Neuronal stem cell (in vitro differentiated cells): ENCODE measurements around the gene TNFAIP8.

ENCODE experiments used
- DNase-seq: peaks from one replicate; pipeline ENCODE4 v3.0.0-alpha.2; 2013; ENCODE audit warnings: low spot score
- H2AFZ ChIP-seq: one replicate; pipeline ENCODE4 v1.6.1; 2013; ENCODE audit warnings: mild to moderate bottlenecking, low read length, inconsistent platforms
- H2AK5ac ChIP-seq: 2 replicates; pipeline ENCODE4 v1.6.1; 2013; ENCODE audit warnings: low read depth, mild to moderate bottlenecking, inconsistent platforms, low read length, moderate library complexity, mixed read lengths
- H2BK120ac ChIP-seq: 2 replicates; pipeline ENCODE4 v1.6.1; 2013; ENCODE audit warnings: low read depth, mild to moderate bottlenecking, inconsistent platforms, low read length, moderate library complexity, mixed read lengths
- H2BK12ac ChIP-seq: one replicate; pipeline ENCODE4 v1.6.1; 2013; ENCODE audit warnings: low read length, inconsistent platforms
- H2BK15ac ChIP-seq: 2 replicates; pipeline ENCODE4 v1.6.1; 2013; ENCODE audit warnings: mild to moderate bottlenecking, low read length, inconsistent platforms, mixed read lengths
- H2BK5ac ChIP-seq: one replicate; pipeline ENCODE4 v1.6.1; 2013; ENCODE audit warnings: inconsistent platforms, mild to moderate bottlenecking, low read length, moderate library complexity
- H3K14ac ChIP-seq: one replicate; pipeline ENCODE4 v1.6.1; 2013; ENCODE audit warnings: low read length, inconsistent platforms
- H3K18ac ChIP-seq: 2 replicates; pipeline ENCODE4 v1.6.1; 2013; ENCODE audit warnings: low read length, inconsistent platforms
- H3K23ac ChIP-seq: 2 replicates; pipeline ENCODE4 v1.6.1; 2013; ENCODE audit warnings: low read depth, mild to moderate bottlenecking, mixed read lengths, low read length, inconsistent platforms; ENCODE audit not compliant: poor library complexity
- H3K27ac ChIP-seq: replicated peaks from 3 replicates; pipeline ENCODE4 v1.5.1; 2013; ENCODE audit warnings: low read length, inconsistent platforms
- H3K27me3 ChIP-seq, 3 experiments: 2 replicates each; pipeline ENCODE4 v1.6.1; 2013; ENCODE audit warnings: low read length in 3 of 3, mild to moderate bottlenecking in 2 of 3, inconsistent platforms in 1 of 3, low read depth in 1 of 3, mixed read lengths in 1 of 3, moderate library complexity in 1 of 3; ENCODE audit not compliant: control insufficient read depth in 3 of 3, insufficient read depth in 3 of 3
- H3K36me3 ChIP-seq, 2 donors: replicated peaks in 1 of 2; 2 replicates each; pipeline ENCODE4 v1.6.1; 2013; ENCODE audit warnings: low read length in 2 of 2; ENCODE audit not compliant: control insufficient read depth in 2 of 2, insufficient read depth in 2 of 2
- H3K4ac ChIP-seq: 2 replicates; pipeline ENCODE4 v1.6.1; 2013; ENCODE audit warnings: inconsistent platforms, mild to moderate bottlenecking, low read length, moderate library complexity
- H3K4me1 ChIP-seq, 2 donors: 1 replicate in 1 of 2; 2 replicates in 1 of 2; pipeline ENCODE4 v1.6.1; 2013; ENCODE audit warnings: low read length in 2 of 2, low read depth in 1 of 2; ENCODE audit not compliant: control insufficient read depth in 2 of 2, insufficient read depth in 1 of 2
- H3K4me2 ChIP-seq: one replicate; pipeline ENCODE4 v1.6.1; 2013; ENCODE audit warnings: mild to moderate bottlenecking, low read length, inconsistent platforms; ENCODE audit not compliant: insufficient read depth, poor library complexity, severe bottlenecking
- H3K4me3 ChIP-seq, 2 donors: 2 replicates each; pipeline ENCODE4 v1.5.1; 2013; ENCODE audit warnings: low read length in 2 of 2, mild to moderate bottlenecking in 2 of 2, inconsistent platforms in 1 of 2, moderate library complexity in 1 of 2
- H3K79me1 ChIP-seq: one replicate; pipeline ENCODE4 v1.6.1; 2013; ENCODE audit warnings: low read depth, mild to moderate bottlenecking, inconsistent platforms, low read length, moderate library complexity
- H3K9ac ChIP-seq: one replicate; pipeline ENCODE4 v1.6.1; 2013; ENCODE audit warnings: mild to moderate bottlenecking, low read depth, low read length, inconsistent platforms; ENCODE audit not compliant: poor library complexity
- H3K9me3 ChIP-seq, 2 donors: replicated peaks in 1 of 2; 2 replicates each; pipeline versions ENCODE3 to v1.6.1; 2013; ENCODE audit warnings: low read length in 2 of 2, mild to moderate bottlenecking in 2 of 2, inconsistent platforms in 1 of 2, low read depth in 1 of 2, mixed read lengths in 1 of 2, moderate library complexity in 1 of 2; ENCODE audit not compliant: control insufficient read depth in 2 of 2, insufficient read depth in 1 of 2
- H4K8ac ChIP-seq: one replicate; pipeline ENCODE4 v1.6.1; 2013; ENCODE audit warnings: low read depth, mild to moderate bottlenecking, inconsistent platforms, low read length, moderate library complexity
- H4K91ac ChIP-seq: one replicate; pipeline ENCODE4 v1.6.1; 2013; ENCODE audit warnings: low read length, low read depth, mild to moderate bottlenecking, inconsistent platforms; ENCODE audit not compliant: poor library complexity
- WGBS, 2 donors: extraction: QIAGEN DNeasy Blood & Tissue Kit; methylation state at CpG; one replicate each; pipeline ENCODE4 v1.1.7; 2013; ENCODE audit warnings: missing lambda C conversion rate in 2 of 2, mixed read lengths in 1 of 2; ENCODE audit not compliant: insufficient read length in 2 of 2, insufficient replicate concordance in 1 of 2; ENCODE audit errors: extremely low coverage in 2 of 2; 5-methylcytosine and 5-hydroxymethylcytosine counted together

Gene TNFAIP8

GRCh38 chr5:119398727-119399466 lies 43.1 kb downstream of the TNFAIP8 start:
- Histone ChIP-seq H3K23ac (no peak overlapping the region), H3K27me3 (no peaks in the 10 kb centered on the region), H4K8ac (no peak overlapping the region), H2BK15ac (no peak overlapping the region), H3K4me2 (no peak overlapping the region), H2AK5ac (no peak overlapping the region), H3K4me3 (no peak overlapping the region), H2BK12ac (no peak overlapping the region), H3K9ac (no peak overlapping the region), H3K4ac (no peak overlapping the region), H2BK5ac (no peak overlapping the region), H3K27ac (no peak overlapping the region), H3K18ac (no peak overlapping the region), H2BK120ac (no peak overlapping the region), H3K79me1 (no peaks in the 10 kb centered on the region), H4K91ac (no peak overlapping the region), H3K14ac (no peak overlapping the region), H2AFZ (no peak overlapping the region), H3K36me3 (peaks cover 0 to 3% of the 10 kb centered on the region in 2 donors), H3K4me1 (no peaks in the 10 kb centered on the region), H3K9me3 (no peaks in the 10 kb centered on the region)
- WGBS, 2 donors, result no CpG with 5 or more reads among the region's 12 CpGs
- no peak for DNase-seq

- Histone ChIP-seq H4K91ac (no peak overlapping the region), H3K4me1 (no peaks in the 10 kb centered on the region), H4K8ac (no peak overlapping the region), H2BK12ac (no peak overlapping the region), H2BK5ac (no peak overlapping the region), H3K36me3 (no peaks in the 10 kb centered on the region), H3K18ac (no peak overlapping the region), H3K23ac (no peak overlapping the region), H3K4me2 (no peak overlapping the region), H3K9ac (no peak overlapping the region), H3K9me3 (no peaks in the 10 kb centered on the region), H2AFZ (no peak overlapping the region), H3K4me3 (no peak overlapping the region), H3K27ac (no peak overlapping the region), H2BK120ac (no peak overlapping the region), H3K4ac (no peak overlapping the region), H3K27me3 (no peaks in the 10 kb centered on the region), H2AK5ac (no peak overlapping the region), H3K79me1 (no peaks in the 10 kb centered on the region), H3K14ac (no peak overlapping the region), H2BK15ac (no peak overlapping the region)
- WGBS, 2 donors, result no CpG with 5 or more reads among the region's 2 CpGs
- no peak for DNase-seq
Observed at GRCh38 chr5:119400245-119400644, 44.4 kb downstream of the TNFAIP8 start.

- peak overlapping the region; percentile 76 for H2AFZ ChIP-seq
- no peak overlapping the region for H3K27ac ChIP-seq
- no peak overlapping the region for H3K9ac ChIP-seq
- H4K8ac ChIP-seq, result no peak overlapping the region
- no peak overlapping the region for H2BK15ac ChIP-seq
- H3K79me1 ChIP-seq, result no peaks in the 10 kb centered on the region
- H2AK5ac ChIP-seq, result no peak overlapping the region
- H3K9me3 ChIP-seq, result no peaks in the 10 kb centered on the region
- no peak for DNase-seq
- no peak overlapping the region for H2BK5ac ChIP-seq
- H3K4me2 ChIP-seq, result no peak overlapping the region
- WGBS, 2 donors, result no CpG with 5 or more reads among the region's 1 CpG
- no peak overlapping the region for H2BK12ac ChIP-seq
- no peak overlapping the region for H3K23ac ChIP-seq
- no peaks in the 10 kb centered on the region for H3K27me3 ChIP-seq
- no peak overlapping the region for H3K18ac ChIP-seq
- no peak overlapping the region for H4K91ac ChIP-seq
- H2BK120ac ChIP-seq, result no peak overlapping the region
- no peaks in the 10 kb centered on the region for H3K36me3 ChIP-seq
- H3K14ac ChIP-seq, result no peak overlapping the region
- no peaks in the 10 kb centered on the region for H3K4me1 ChIP-seq
- no peak overlapping the region for H3K4me3 ChIP-seq
- no peak overlapping the region for H3K4ac ChIP-seq
Observed at GRCh38 chr5:119402081-119402480, 46.3 kb downstream of the TNFAIP8 start.

- no CpG with 5 or more reads among the region's 4 CpGs for WGBS, 2 donors
- H3K36me3 ChIP-seq, result no peaks in the 10 kb centered on the region
Observed at GRCh38 chr5:119402555-119402954, 46.7 kb downstream of the TNFAIP8 start.

More at GRCh38 chr5:119402555-119402954, 46.7 kb downstream of the TNFAIP8 start:
- no peak overlapping the region for H2BK5ac ChIP-seq
- H3K14ac ChIP-seq, result no peak overlapping the region
- H3K18ac ChIP-seq, result no peak overlapping the region
- no peaks in the 10 kb centered on the region for H3K79me1 ChIP-seq
- no peak overlapping the region for H4K91ac ChIP-seq
- no peak overlapping the region for H3K4me3 ChIP-seq
- no peak overlapping the region for H3K23ac ChIP-seq
- no peaks in the 10 kb centered on the region for H3K27me3 ChIP-seq
- H2AFZ ChIP-seq, result peak overlapping the region; percentile 76
- no peak for DNase-seq
- H2AK5ac ChIP-seq, result no peak overlapping the region
- H3K4me1 ChIP-seq, result no peaks in the 10 kb centered on the region
- H2BK120ac ChIP-seq, result no peak overlapping the region
- H4K8ac ChIP-seq, result no peak overlapping the region
- no peak overlapping the region for H2BK12ac ChIP-seq
- no peak overlapping the region for H2BK15ac ChIP-seq
- no peak overlapping the region for H3K9ac ChIP-seq
- H3K9me3 ChIP-seq, result no peaks in the 10 kb centered on the region
- H3K4ac ChIP-seq, result no peak overlapping the region
- no peak overlapping the region for H3K27ac ChIP-seq
- no peak overlapping the region for H3K4me2 ChIP-seq
